Measurements from ENCODE around the gene LRP3.

- TF ChIP-seq EZH2 (IDR thresholded peaks at IDR 0.05; ENCODE audit: low read depth, unreplicated experiment) (no peak), JUNB (IDR thresholded peaks at IDR 0.05; ENCODE audit: unreplicated experiment) (no peak), CTCF (conservative IDR thresholded peaks at IDR 0.05; ENCODE audit: low read depth in 2 of 2) (no peak), POLR2AphosphoS5 (IDR thresholded peaks at IDR 0.05; ENCODE audit: low read depth) (no peak), REST (IDR thresholded peaks at IDR 0.05; ENCODE audit: unreplicated experiment) (no peak), EZH2phosphoT487 (IDR thresholded peaks at IDR 0.05; ENCODE audit: unreplicated experiment) (no peak)
These were observed 19.9 kb upstream of the LRP3 start for GRCh38 chr19:33174186-33174585.
